ENCODE measurements around the gene DMD. TPM values are rescaled to one million over a fixed set of nuclear protein-coding genes. Genes with fewer than 3 reads are reported as not detected.

Gene DMD
- total RNA-seq, 1 donor from 2014 or later = 22.2 TPM

GRCh38 chrX:31168551-31168950 lies 2042.8 kb downstream of the DMD start:
- Mint-ChIP-seq H3K27me3 (ENCODE audit: low read depth, unreplicated experiment) (no peaks in the 10 kb centered on the region), H3K4me1 (ENCODE audit: low read depth, unreplicated experiment) (peaks cover 4% of the 10 kb centered on the region), H3K27ac (ENCODE audit: unreplicated experiment) (no peak overlapping the region), H3K9me3 (ENCODE audit: unreplicated experiment) (no peaks in the 10 kb centered on the region), H3K36me3 (ENCODE audit: low read depth, unreplicated experiment) (peaks cover 17% of the 10 kb centered on the region), H3K4me3 (ENCODE audit: unreplicated experiment) (no peak overlapping the region)
- peak; percentile 96 for FAIRE-seq
- H3K79me2 ChIP-seq (ENCODE audit: insufficient read depth, low read length) = no peaks in the 10 kb centered on the region
- no peak overlapping the region for H3K9ac ChIP-seq (ENCODE audit: low read length)
- H3K4me3 ChIP-seq (ENCODE audit: insufficient read depth, low read depth, low read length) = no peak overlapping the region
- TF ChIP-seq, protein P1, sequence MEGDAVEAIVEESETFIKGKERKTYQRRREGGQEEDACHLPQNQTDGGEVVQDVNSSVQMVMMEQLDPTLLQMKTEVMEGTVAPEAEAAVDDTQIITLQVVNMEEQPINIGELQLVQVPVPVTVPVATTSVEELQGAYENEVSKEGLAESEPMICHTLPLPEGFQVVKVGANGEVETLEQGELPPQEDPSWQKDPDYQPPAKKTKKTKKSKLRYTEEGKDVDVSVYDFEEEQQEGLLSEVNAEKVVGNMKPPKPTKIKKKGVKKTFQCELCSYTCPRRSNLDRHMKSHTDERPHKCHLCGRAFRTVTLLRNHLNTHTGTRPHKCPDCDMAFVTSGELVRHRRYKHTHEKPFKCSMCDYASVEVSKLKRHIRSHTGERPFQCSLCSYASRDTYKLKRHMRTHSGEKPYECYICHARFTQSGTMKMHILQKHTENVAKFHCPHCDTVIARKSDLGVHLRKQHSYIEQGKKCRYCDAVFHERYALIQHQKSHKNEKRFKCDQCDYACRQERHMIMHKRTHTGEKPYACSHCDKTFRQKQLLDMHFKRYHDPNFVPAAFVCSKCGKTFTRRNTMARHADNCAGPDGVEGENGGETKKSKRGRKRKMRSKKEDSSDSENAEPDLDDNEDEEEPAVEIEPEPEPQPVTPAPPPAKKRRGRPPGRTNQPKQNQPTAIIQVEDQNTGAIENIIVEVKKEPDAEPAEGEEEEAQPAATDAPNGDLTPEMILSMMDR (IDR thresholded peaks at IDR 0.05; ENCODE audit: insufficient read depth, low read depth, low read length) = no peak
- TF ChIP-seq EZH2 (IDR thresholded peaks at IDR 0.05; ENCODE audit: insufficient read depth, low read length) = no peak
- H4K20me1 ChIP-seq (ENCODE audit: insufficient read depth, low read length) = no peaks in the 10 kb centered on the region
- no peaks in the 10 kb centered on the region for H3K4me1 ChIP-seq (ENCODE audit: insufficient read depth, low read length)
- DNase-seq (ENCODE audit: low read depth) = no peak
- H3K27me3 ChIP-seq (ENCODE audit: insufficient read depth, low read length) = no peaks in the 10 kb centered on the region
- H3K9me3 ChIP-seq (ENCODE audit: insufficient read depth, low read depth, low read length) = no peaks in the 10 kb centered on the region
- no peak overlapping the region for H2AFZ ChIP-seq (ENCODE audit: low read depth, low read length)
- H3K4me2 ChIP-seq (ENCODE audit: low read length) = no peak overlapping the region
- H3K36me3 ChIP-seq (ENCODE audit: insufficient read depth, low read length) = no peaks in the 10 kb centered on the region
- H3K27ac ChIP-seq (ENCODE audit: low read depth, low read length) = no peak overlapping the region

GRCh38 chrX:31166832-31167231 lies 2044.5 kb downstream of the DMD start:
- Histone ChIP-seq H3K4me3 (ENCODE audit: insufficient read depth, low read depth, low read length) (no peak overlapping the region), H3K9ac (ENCODE audit: low read length) (no peak overlapping the region), H3K9me3 (ENCODE audit: insufficient read depth, low read depth, low read length) (no peaks in the 10 kb centered on the region), H4K20me1 (ENCODE audit: insufficient read depth, low read length) (no peaks in the 10 kb centered on the region), H3K27me3 (ENCODE audit: insufficient read depth, low read length) (no peaks in the 10 kb centered on the region), H3K27ac (ENCODE audit: low read depth, low read length) (no peak overlapping the region), H2AFZ (ENCODE audit: low read depth, low read length) (no peak overlapping the region), H3K36me3 (ENCODE audit: insufficient read depth, low read length) (no peaks in the 10 kb centered on the region), H3K79me2 (ENCODE audit: insufficient read depth, low read length) (no peaks in the 10 kb centered on the region), H3K4me1 (ENCODE audit: insufficient read depth, low read length) (no peaks in the 10 kb centered on the region), H3K4me2 (ENCODE audit: low read length) (no peak overlapping the region)
- FAIRE-seq = peak; percentile 99
- peaks cover 2% of the 10 kb centered on the region for H3K9me3 Mint-ChIP-seq (ENCODE audit: unreplicated experiment)
- TF ChIP-seq, protein P1 (IDR thresholded peaks at IDR 0.05; ENCODE audit: insufficient read depth, low read depth, low read length) = no peak
- no peak for TF ChIP-seq EZH2 (IDR thresholded peaks at IDR 0.05; ENCODE audit: insufficient read depth, low read length)
- DNase-seq (ENCODE audit: low read depth) = no peak
- no peak overlapping the region for H3K27ac Mint-ChIP-seq (ENCODE audit: unreplicated experiment)
- no peak overlapping the region for H3K4me3 Mint-ChIP-seq (ENCODE audit: unreplicated experiment)
- H3K4me1 Mint-ChIP-seq (ENCODE audit: low read depth, unreplicated experiment) = peaks cover 4% of the 10 kb centered on the region
- H3K27me3 Mint-ChIP-seq (ENCODE audit: low read depth, unreplicated experiment) = no peaks in the 10 kb centered on the region
- H3K36me3 Mint-ChIP-seq (ENCODE audit: low read depth, unreplicated experiment) = peaks cover 18% of the 10 kb centered on the region

DNA sequence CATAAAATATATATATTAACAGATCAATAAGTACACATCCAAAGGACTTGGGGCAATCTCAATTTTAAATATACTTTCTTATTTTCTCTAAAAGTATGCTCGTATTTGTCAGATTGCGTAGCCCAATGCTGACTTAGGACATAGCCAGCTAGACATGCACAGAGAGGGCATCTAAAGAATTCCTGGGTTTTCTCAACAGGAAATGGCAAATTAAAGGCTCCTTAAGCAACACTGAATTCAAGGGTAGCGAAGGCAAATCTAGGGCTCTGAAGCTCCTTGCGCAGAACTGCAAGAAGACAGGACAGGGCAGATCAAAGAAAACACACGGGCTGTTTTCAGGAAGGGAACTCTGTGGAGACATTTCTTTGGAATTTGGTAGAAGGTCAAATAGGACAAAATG lies 2044.9 kb downstream of the DMD start:
- no peaks in the 10 kb centered on the region for H3K27me3 ChIP-seq (ENCODE audit: insufficient read depth, low read length)
- no peak overlapping the region for H3K9ac ChIP-seq (ENCODE audit: low read length)
- peaks cover 2% of the 10 kb centered on the region for H3K9me3 Mint-ChIP-seq (ENCODE audit: unreplicated experiment)
- peaks cover 14% of the 10 kb centered on the region for H3K36me3 Mint-ChIP-seq (ENCODE audit: low read depth, unreplicated experiment)
- TF ChIP-seq, protein P1 (IDR thresholded peaks at IDR 0.05; ENCODE audit: insufficient read depth, low read depth, low read length) = no peak
- no peak for TF ChIP-seq EZH2 (IDR thresholded peaks at IDR 0.05; ENCODE audit: insufficient read depth, low read length)
- H3K4me2 ChIP-seq (ENCODE audit: low read length) = no peak overlapping the region
- H3K4me1 ChIP-seq (ENCODE audit: insufficient read depth, low read length) = no peaks in the 10 kb centered on the region
- no peak overlapping the region for H3K4me3 Mint-ChIP-seq (ENCODE audit: unreplicated experiment)
- no peak overlapping the region for H2AFZ ChIP-seq (ENCODE audit: low read depth, low read length)
- no peaks in the 10 kb centered on the region for H3K79me2 ChIP-seq (ENCODE audit: insufficient read depth, low read length)
- H3K4me3 ChIP-seq (ENCODE audit: insufficient read depth, low read depth, low read length) = no peak overlapping the region
- no peak overlapping the region for H3K27ac ChIP-seq (ENCODE audit: low read depth, low read length)
- no peaks in the 10 kb centered on the region for H3K9me3 ChIP-seq (ENCODE audit: insufficient read depth, low read depth, low read length)
- H3K27me3 Mint-ChIP-seq (ENCODE audit: low read depth, unreplicated experiment) = no peaks in the 10 kb centered on the region
- DNase-seq (ENCODE audit: low read depth) (peak; percentile 0), FAIRE-seq (no peak)
- H4K20me1 ChIP-seq (ENCODE audit: insufficient read depth, low read length) = no peaks in the 10 kb centered on the region
- no peaks in the 10 kb centered on the region for H3K36me3 ChIP-seq (ENCODE audit: insufficient read depth, low read length)
- H3K4me1 Mint-ChIP-seq (ENCODE audit: low read depth, unreplicated experiment) = peaks cover 4% of the 10 kb centered on the region
- no peak overlapping the region for H3K27ac Mint-ChIP-seq (ENCODE audit: unreplicated experiment)

All from astrocyte (in vitro differentiated cells and primary cell).